SJSA1 (cell line): ENCODE results near the gene KISS1R. TPM values are rescaled to one million over a fixed set of nuclear protein-coding genes. Genes with fewer than 3 reads are reported as not detected.

Experiments used
- DNase-seq, 2 experiments: peaks; one replicate each; pipeline ENCODE4 v3.0.0-alpha.2; 2015 to 2020; ENCODE audit warnings: low spot score in 2 of 2, low read depth in 1 of 2
- H3K27ac ChIP-seq: fragments of 250-450 bp; sonication (Bioruptor Pico); 2 replicates; pipeline ENCODE4 v1.5.1; 2020; ENCODE audit warnings: mild to moderate bottlenecking, moderate library complexity
- H3K27me3 ChIP-seq: fragments of 250-450 bp; sonication (Bioruptor Pico); replicated peaks from 2 replicates; pipeline ENCODE4 v1.5.1; 2020; ENCODE audit warnings: mild to moderate bottlenecking, moderate library complexity
- H3K36me3 ChIP-seq: fragments of 250-450 bp; sonication (Bioruptor Pico); 2 replicates; pipeline ENCODE4 v1.5.1; 2020; ENCODE audit warnings: mild to moderate bottlenecking
- H3K4me1 ChIP-seq: fragments of 250-450 bp; sonication (Bioruptor Pico); replicated peaks from 2 replicates; pipeline ENCODE4 v1.6.1; 2021; ENCODE audit warnings: mild to moderate bottlenecking
- H3K4me3 ChIP-seq: fragments of 250-450 bp; sonication (Bioruptor Pico); 2 replicates; pipeline ENCODE4 v1.5.1; 2020; ENCODE audit warnings: mild to moderate bottlenecking
- H3K9me3 ChIP-seq: fragments of 250-450 bp; sonication (Bioruptor Pico); replicated peaks from 2 replicates; pipeline ENCODE4 v1.5.1; 2020; ENCODE audit warnings: mild to moderate bottlenecking
- total RNA-seq: library from RNA; depleted of rRNA; stranded (reverse); fragments of >200 nt; shearing (Covaris generic); gene quantifications from 2 replicates; pipeline ENCODE4 v1.2.3, GENCODE V29; 2014; rRNA removed

KISS1R gene
- total RNA-seq, 1 experiment from 2014 or later, result not detected

GRCh38 chr19:958967-959855 lies 42.1 kb downstream of the KISS1R start:
- no peaks in the 10 kb centered on the region for H3K27me3 ChIP-seq
- no peak overlapping the region for H3K27ac ChIP-seq
- H3K9me3 ChIP-seq, result no peaks in the 10 kb centered on the region
- H3K36me3 ChIP-seq, result no peaks in the 10 kb centered on the region
- H3K4me3 ChIP-seq, result no peak overlapping the region
- DNase-seq, result no peak
- no peaks in the 10 kb centered on the region for H3K4me1 ChIP-seq

- H3K36me3 ChIP-seq, result peaks cover 4% of the 10 kb centered on the region
Observed at GRCh38 chr19:960020-960419, 42.9 kb downstream of the KISS1R start.

GRCh38 chr19:960601-960938 lies 43.4 kb downstream of the KISS1R start:
- DNase-seq, result no peak
- H3K27me3 ChIP-seq, result no peaks in the 10 kb centered on the region
- no peaks in the 10 kb centered on the region for H3K4me1 ChIP-seq
- 0 out of 2 replicates have a peak, but pooled peaks cover 3% of the 10 kb centered on the region for H3K9me3 ChIP-seq
- no peak overlapping the region for H3K27ac ChIP-seq
- peaks cover 8% of the 10 kb centered on the region for H3K36me3 ChIP-seq
- H3K4me3 ChIP-seq, result no peak overlapping the region

More at GRCh38 chr19:960020-960419, 42.9 kb downstream of the KISS1R start:
- Histone ChIP-seq H3K27me3 (no peaks in the 10 kb centered on the region), H3K4me3 (no peak overlapping the region), H3K9me3 (0 out of 2 replicates have a peak, but pooled peaks cover 2% of the 10 kb centered on the region), H3K27ac (no peak overlapping the region), H3K4me1 (no peaks in the 10 kb centered on the region)
- no peak for DNase-seq

GRCh38 chr19:961866-962620 lies 44.9 kb downstream of the KISS1R start:
- H3K27ac ChIP-seq, result no peak overlapping the region
- H3K36me3 ChIP-seq, result peaks cover 15% of the 10 kb centered on the region
- DNase-seq, result no peak

GRCh38 chr19:962683-963400 lies 45.7 kb downstream of the KISS1R start:
- Histone ChIP-seq H3K4me3 (no peak overlapping the region), H3K9me3 (0 out of 2 replicates have a peak, but pooled peaks cover 3% of the 10 kb centered on the region), H3K27me3 (no peaks in the 10 kb centered on the region), H3K27ac (no peak overlapping the region), H3K4me1 (no peaks in the 10 kb centered on the region), H3K36me3 (peaks cover 20% of the 10 kb centered on the region)
- no peak for DNase-seq

More at GRCh38 chr19:961866-962620, 44.9 kb downstream of the KISS1R start:
- H3K4me1 ChIP-seq, result no peaks in the 10 kb centered on the region
- H3K9me3 ChIP-seq, result 0 out of 2 replicates have a peak, but pooled peaks cover 3% of the 10 kb centered on the region
- H3K4me3 ChIP-seq, result no peak overlapping the region
- no peaks in the 10 kb centered on the region for H3K27me3 ChIP-seq

DNA sequence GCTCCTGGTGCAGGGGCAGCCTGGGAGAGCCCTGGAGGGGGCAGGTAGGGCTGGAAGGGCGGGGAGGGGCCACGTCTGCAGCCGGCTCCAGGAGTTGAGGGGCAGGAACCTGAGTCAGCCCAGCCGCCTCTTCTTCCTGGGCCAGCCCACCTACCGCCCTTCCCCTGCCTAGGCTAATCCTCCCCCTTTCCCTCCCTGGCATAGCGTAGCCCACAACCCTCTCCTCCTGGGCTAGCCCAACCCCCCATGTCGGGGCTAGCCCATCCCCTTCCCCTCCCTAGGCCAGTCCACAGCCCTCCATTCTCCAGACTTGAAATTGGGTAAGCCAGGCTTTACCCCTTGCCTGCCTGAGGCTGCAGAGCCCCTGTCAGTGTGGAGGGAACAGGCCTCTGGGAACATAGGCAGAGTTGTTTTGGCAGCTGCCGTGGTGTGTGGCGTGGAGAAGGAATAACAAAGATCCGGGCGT lies 46.4 kb downstream of the KISS1R start:
- Histone ChIP-seq H3K4me3 (no peak overlapping the region), H3K9me3 (0 out of 2 replicates have a peak, but pooled peaks cover 3% of the 10 kb centered on the region), H3K4me1 (no peaks in the 10 kb centered on the region), H3K27me3 (no peaks in the 10 kb centered on the region), H3K36me3 (peaks cover 20% of the 10 kb centered on the region), H3K27ac (no peak overlapping the region)
- no peak for DNase-seq

DNA sequence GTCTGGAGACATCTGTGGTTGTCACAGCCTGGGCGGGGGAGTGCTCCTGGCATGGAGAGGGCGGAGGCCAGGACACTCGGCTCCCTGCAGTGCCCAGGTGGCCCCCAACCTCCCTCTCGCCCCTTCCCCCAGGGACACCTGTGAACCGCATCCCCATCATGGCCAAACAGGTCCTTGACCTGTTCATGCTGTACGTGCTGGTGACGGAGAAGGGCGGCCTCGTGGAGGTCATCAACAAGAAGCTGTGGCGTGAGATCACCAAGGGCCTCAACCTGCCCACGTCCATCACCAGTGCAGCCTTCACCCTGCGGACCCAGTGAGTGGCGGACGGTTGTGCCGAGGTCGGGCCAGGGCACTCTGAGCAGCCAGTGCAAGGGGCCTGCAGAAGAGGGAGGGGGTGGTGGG lies 47.0 kb downstream of the KISS1R start:
- Histone ChIP-seq H3K36me3 (peaks cover 26% of the 10 kb centered on the region), H3K27ac (no peak overlapping the region), H3K27me3 (no peaks in the 10 kb centered on the region), H3K9me3 (0 out of 2 replicates have a peak, but pooled peaks cover 3% of the 10 kb centered on the region), H3K4me1 (no peaks in the 10 kb centered on the region), H3K4me3 (no peak overlapping the region)
- DNase-seq, result no peak

GRCh38 chr19:964761-965694 lies 47.9 kb downstream of the KISS1R start:
- DNase-seq, result no peak
- 0 out of 2 replicates have a peak, but pooled peaks cover 3% of the 10 kb centered on the region for H3K9me3 ChIP-seq
- no peak overlapping the region for H3K27ac ChIP-seq
- no peaks in the 10 kb centered on the region for H3K4me1 ChIP-seq
- H3K27me3 ChIP-seq, result no peaks in the 10 kb centered on the region
- H3K4me3 ChIP-seq, result no peak overlapping the region
- peaks cover 30% of the 10 kb centered on the region for H3K36me3 ChIP-seq

- Histone ChIP-seq H3K4me3 (no peak overlapping the region), H3K27me3 (no peaks in the 10 kb centered on the region), H3K4me1 (no peaks in the 10 kb centered on the region), H3K36me3 (peaks cover 43% of the 10 kb centered on the region), H3K27ac (no peak overlapping the region), H3K9me3 (0 out of 2 replicates have a peak, but pooled peaks cover 6% of the 10 kb centered on the region)
- no peak for DNase-seq
Observed at GRCh38 chr19:966485-967088, 49.5 kb downstream of the KISS1R start.

Other genes starting within 250 kb of the KISS1R start
- 317 and 364 TPM in 2 replicates for gene FSTL3, start 240.9 kb upstream of the KISS1R start, total RNA-seq
- not detected in 2 replicates for gene PRSS57, start 221.9 kb upstream of the KISS1R start, total RNA-seq
- not detected in 2 replicates for gene PALM, start 208.4 kb upstream of the KISS1R start, total RNA-seq
- 0.11 TPM in 1 of 2 replicates, not detected in the other for gene MISP, start 166.2 kb upstream of the KISS1R start, total RNA-seq
- gene PTBP1, start 119.9 kb upstream of the KISS1R start, total RNA-seq, result 177 and 308 TPM in 2 replicates
- gene PLPPR3, start 95.4 kb upstream of the KISS1R start, total RNA-seq, result 1.1 and 2.3 TPM in 2 replicates
- gene AZU1, start 89.5 kb upstream of the KISS1R start, total RNA-seq, result not detected in 2 replicates
- not detected in 2 replicates for gene PRTN3, start 76.3 kb upstream of the KISS1R start, total RNA-seq
- not detected in 2 replicates for gene ELANE, start 65.0 kb upstream of the KISS1R start, total RNA-seq
- gene CFD, start 57.7 kb upstream of the KISS1R start, total RNA-seq, result 3.3 and 12.5 TPM in 2 replicates
- 17.2 and 18.7 TPM in 2 replicates for gene MED16, start 24.1 kb upstream of the KISS1R start, total RNA-seq
- not detected in 2 replicates for gene RNU6-9, start 23.8 kb upstream of the KISS1R start, total RNA-seq
- gene R3HDM4, start 4.1 kb upstream of the KISS1R start, total RNA-seq, result 23.9 and 38.2 TPM in 2 replicates
- gene ARID3A, start 8.7 kb downstream of the KISS1R start, total RNA-seq, result 4.2 and 8.1 TPM in 2 replicates
- 43.2 and 60.5 TPM in 2 replicates for gene WDR18, start 67.0 kb downstream of the KISS1R start, total RNA-seq
- not detected in 2 replicates for gene GRIN3B, start 83.1 kb downstream of the KISS1R start, total RNA-seq
- gene TMEM259, start 103.8 kb downstream of the KISS1R start, total RNA-seq, result 122 and 131 TPM in 2 replicates
- not detected in 2 replicates for gene RNU6-2, start 104.2 kb downstream of the KISS1R start, total RNA-seq
- 403 and 441 TPM in 2 replicates for gene CNN2, start 109.3 kb downstream of the KISS1R start, total RNA-seq
- 0.82 and 3.9 TPM in 2 replicates for gene ABCA7, start 122.8 kb downstream of the KISS1R start, total RNA-seq
- gene ARHGAP45, start 149.8 kb downstream of the KISS1R start, total RNA-seq, result 0.03 TPM in 1 of 2 replicates, not detected in the other
- 143 and 173 TPM in 2 replicates for gene POLR2E, start 178.0 kb downstream of the KISS1R start, total RNA-seq
- gene GPX4, start 186.7 kb downstream of the KISS1R start, total RNA-seq, result 387 and 449 TPM in 2 replicates